Adrenal gland (tissue), 12 donors: ENCODE data around the gene CATSPERB. TPM values are rescaled to one million over a fixed set of nuclear protein-coding genes. Genes with fewer than 3 reads are reported as not detected.

Experiments used
- DNase-seq, 7 donors: peaks; one replicate each; pipeline ENCODE4 v3.0.0-alpha.2; 2019 to 2020
- H3K27ac ChIP-seq, 5 donors: fragments of 200-600 bp; sonication (generic) in 4 of 5; 1 replicate in 3 of 5; 2 replicates in 2 of 5; pipeline versions ENCODE4 v1.5.1 to v1.8.0; 2016 to 2020; ENCODE audit warnings: mild to moderate bottlenecking in 1 of 5
- H3K27me3 ChIP-seq: fragments of 200-600 bp; 2 replicates; pipeline ENCODE4 v1.8.0; 2021
- H3K36me3 ChIP-seq, 2 donors: fragments of 200-600 bp; replicated peaks in 1 of 2; 1 replicate in 1 of 2; 2 replicates in 1 of 2; pipeline versions ENCODE4 v1.5.1 to v1.8.0; 2018 to 2022
- H3K4me1 ChIP-seq, 2 donors: fragments of 200-600 bp; replicated peaks in 1 of 2; 1 replicate in 1 of 2; 2 replicates in 1 of 2; pipeline versions ENCODE4 v1.5.1 to v1.8.0; 2018 to 2021
- H3K4me3 ChIP-seq, 4 donors: fragments of 200-600 bp; sonication (generic) in 3 of 4; one replicate each; pipeline ENCODE4 v1.5.1; 2016 to 2018
- H3K9me3 ChIP-seq, 3 donors: fragments of 200-600 bp; sonication (generic) in 1 of 3; replicated peaks in 1 of 3; 1 replicate in 2 of 3; 2 replicates in 1 of 3; pipeline versions ENCODE4 v1.5.1 to v1.8.0; 2016 to 2021
- CTCF ChIP-seq, 6 experiments: fragments of 450-650 bp in 4 of 6; fragments of 200-600 bp in 2 of 6; sonication (generic) in 1 of 6; IDR thresholded peaks; 1 replicate in 5 of 6; 2 replicates in 1 of 6; pipeline versions ENCODE4 v1.5.1 to v1.8.0; 2016 to 2021; ENCODE audit warnings: antibody characterized with exemption in 6 of 6, mild to moderate bottlenecking in 2 of 6, moderate library complexity in 1 of 6
- POLR2A ChIP-seq, 2 donors: fragments of 450-650 bp; IDR thresholded peaks; one replicate each; pipeline ENCODE4 v1.6.1; 2017; ENCODE audit warnings: antibody characterized with exemption in 2 of 2, mild to moderate bottlenecking in 2 of 2, moderate library complexity in 1 of 2
- WGBS, 4 donors: extraction: QIAGEN DNeasy Blood & Tissue Kit in 2 of 4; methylation state at CpG; one replicate each; pipeline versions ENCODE4 v1.1.5 to v1.1.7; 2013 to 2017; 5-methylcytosine and 5-hydroxymethylcytosine counted together
- intact Hi-C, 2 donors: fragments of 100-400 bp; cut with DNase I; formaldehyde crosslinking; loops; one replicate each; pipeline versions ENCODE4 v1.14.1 to v1.15.0; 2022 to 2023
- polyA plus RNA-seq, 3 donors: library from polyadenylated mRNA; stranded (reverse); fragments of 200-250 nt in 2 of 3; fragments of 350-450 nt in 1 of 3; fragmentation: Illumina TruSeq in 1 of 3; extraction: RNeasy Lipid Tissue Mini Kit (QIAGEN cat#74804) in 1 of 3; gene quantifications; one replicate each; pipeline ENCODE4 v1.2.3, GENCODE V29; 2013 to 2014
- total RNA-seq, 9 donors: library from RNA; depleted of rRNA in 4 of 9; stranded (reverse); fragments of >200 nt in 4 of 9; fragments of 120-200 nt in 1 of 9; fragmentation: NEBNext Ultra II Directional in 1 of 9; extraction: Animal tissue kit (Norgen Biotek cat#: 25700) in 1 of 9; gene quantifications; one replicate each; pipeline versions ENCODE4 v1.1.0 to v1.2.4, GENCODE V29; 2013 to 2023
- donor health status: healthy with polysubstance abuse.
- donor health status: Bipolar disorder and iron deficiency.
- donor health status: DM: yes; HTN: yes; CAD: no.
- donor health status: DM: no; HTN: no; CAD: no.
- donor health status: DM: no; HTN: no; CAD: no.
- donor health status: DM: yes; HTN: yes; CAD: no.

The CATSPERB gene
- total and polyA plus RNA-seq, 12 donors = 0.11 to 3.2 (median 0.70) TPM; not detected in 2

- TF ChIP-seq POLR2A (IDR thresholded peaks at IDR 0.05) (no peak), CTCF (IDR thresholded peaks at IDR 0.05) (no peak)
- intact Hi-C loops = no loop called here
These were observed 18.0 kb upstream of the CATSPERB start for GRCh38 chr14:91749868-91750267.

DNA sequence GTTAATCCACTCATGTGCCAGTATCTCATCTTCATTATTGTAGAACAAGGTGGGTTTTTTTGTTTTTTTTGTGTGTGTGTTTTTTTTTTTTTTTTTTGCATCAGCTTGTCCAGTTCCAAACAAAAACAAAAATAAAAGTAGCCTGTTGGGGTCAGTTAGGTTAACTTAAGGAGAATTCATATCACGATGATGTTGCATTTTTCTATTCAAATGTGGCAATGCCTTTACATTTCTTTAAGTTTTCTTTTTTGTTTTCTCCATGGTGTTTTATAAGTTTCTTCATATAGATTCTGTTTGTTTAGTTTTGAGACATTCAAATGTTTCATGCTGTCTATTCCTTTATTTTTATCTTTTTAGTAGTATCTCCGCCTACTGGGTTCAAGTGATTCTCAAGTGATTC is 16.2 kb upstream of the CATSPERB start:
- no peaks in the 10 kb centered on the region for H3K9me3 ChIP-seq
- intact Hi-C loops = no loop called here
- DNase-seq = no peak

More at GRCh38 chr14:91749868-91750267, 18.0 kb upstream of the CATSPERB start:
- H3K4me3 ChIP-seq = no peak overlapping the region
- H3K4me1 ChIP-seq = no peaks in the 10 kb centered on the region
- no peaks in the 10 kb centered on the region for H3K9me3 ChIP-seq
- DNase-seq = no peak
- no peaks in the 10 kb centered on the region for H3K36me3 ChIP-seq
- no peaks in the 10 kb centered on the region for H3K27me3 ChIP-seq
- H3K27ac ChIP-seq = no peak overlapping the region
- 47 to 63% (median 49%) methylated on average over 2 of the region's 2 CpGs for WGBS, 4 donors

GRCh38 chr14:91745344-91745743 is 13.5 kb upstream of the CATSPERB start:
- no peak overlapping the region for H3K27ac ChIP-seq
- no peak overlapping the region for H3K4me3 ChIP-seq
- H3K4me1 ChIP-seq = no peaks in the 10 kb centered on the region
- no peaks in the 10 kb centered on the region for H3K9me3 ChIP-seq
- 86 to 96% (median 91%) methylated on average over 1 of the region's 1 CpG for WGBS, 4 donors
- H3K27me3 ChIP-seq = no peaks in the 10 kb centered on the region
- H3K36me3 ChIP-seq = no peaks in the 10 kb centered on the region
- intact Hi-C loops = no loop called here
- DNase-seq = no peak
- TF ChIP-seq POLR2A (IDR thresholded peaks at IDR 0.05) (no peak), CTCF (IDR thresholded peaks at IDR 0.05) (no peak)

More for the DNA sequence above, 16.2 kb upstream of the CATSPERB start:
- 86 to 96% (median 93%) methylated on average over 2 of the region's 2 CpGs for WGBS, 4 donors
- no peaks in the 10 kb centered on the region for H3K36me3 ChIP-seq
- no peak overlapping the region for H3K27ac ChIP-seq
- no peaks in the 10 kb centered on the region for H3K27me3 ChIP-seq
- H3K4me3 ChIP-seq = no peak overlapping the region
- no peak for TF ChIP-seq CTCF (IDR thresholded peaks at IDR 0.05)
- TF ChIP-seq POLR2A (IDR thresholded peaks at IDR 0.05) = no peak
- no peaks in the 10 kb centered on the region for H3K4me1 ChIP-seq

GRCh38 chr14:91744068-91744480 is 12.2 kb upstream of the CATSPERB start:
- no peak for TF ChIP-seq POLR2A (IDR thresholded peaks at IDR 0.05)
- TF ChIP-seq CTCF (IDR thresholded peaks at IDR 0.05) = no peak
- H3K27ac ChIP-seq = no peak overlapping the region
- WGBS, 4 donors = 67 to 78% (median 77%) methylated on average over 2 of the region's 2 CpGs
- no peaks in the 10 kb centered on the region for H3K9me3 ChIP-seq
- DNase-seq = no peak
- H3K27me3 ChIP-seq = no peaks in the 10 kb centered on the region
- no peak overlapping the region for H3K4me3 ChIP-seq
- intact Hi-C loops = no loop called here
- H3K4me1 ChIP-seq = no peaks in the 10 kb centered on the region
- no peaks in the 10 kb centered on the region for H3K36me3 ChIP-seq
